ENCODE data around the gene YIPF4.
A peak's percentile ranks its signal among the peaks of the same experiment; 100 is the strongest.
"Not testable (repeated sequence)": the region's sequence is repeated elsewhere in the genome, so short reads cannot be mapped to it uniquely, and the experiment has no call there.

YIPF4 gene

DNA sequence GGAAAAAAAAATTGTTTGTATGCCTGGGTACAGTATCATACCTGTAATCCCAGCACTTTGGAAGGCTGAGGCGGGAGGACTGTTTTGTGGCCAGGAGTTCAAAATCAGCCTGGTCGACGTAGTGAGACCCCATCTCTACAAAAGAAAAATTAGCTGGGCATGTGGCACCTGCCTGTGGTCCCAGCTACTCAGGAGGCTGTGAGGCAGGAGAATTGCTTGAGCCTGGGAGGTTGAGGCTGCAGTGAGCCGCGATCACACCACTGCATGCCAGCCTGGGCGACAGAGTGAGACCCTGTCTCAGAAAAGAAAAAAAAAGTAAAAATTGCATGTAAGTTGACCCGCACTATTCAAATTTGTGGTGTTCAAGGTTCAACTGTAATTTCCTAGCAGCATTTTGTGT lies 32.9 kb downstream of the YIPF4 start:
- Histone ChIP-seq H3K9ac (ENCODE audit: insufficient read length) (no peak overlapping the region), H3K4me3 (no peak overlapping the region), H3K27ac (no peak overlapping the region), H3K36me3 (ENCODE audit: insufficient read depth, low read length) (peaks cover 10% of the 10 kb centered on the region), H3K9me3 (ENCODE audit: low read depth, low read length) (no peaks in the 10 kb centered on the region)
- no peak for DNase-seq (ENCODE audit: low read depth, low spot score)
- TF ChIP-seq FOXP2 (optimal IDR thresholded peaks at IDR 0.05; ENCODE audit: control extremely low read depth, extremely low read length, insufficient read depth) (no peak), EZH2 (IDR thresholded peaks at IDR 0.05) (no peak), POLR2AphosphoS5 (IDR thresholded peaks at IDR 0.05; ENCODE audit: borderline replicate concordance, low read depth, low read length) (no peak)

DNA sequence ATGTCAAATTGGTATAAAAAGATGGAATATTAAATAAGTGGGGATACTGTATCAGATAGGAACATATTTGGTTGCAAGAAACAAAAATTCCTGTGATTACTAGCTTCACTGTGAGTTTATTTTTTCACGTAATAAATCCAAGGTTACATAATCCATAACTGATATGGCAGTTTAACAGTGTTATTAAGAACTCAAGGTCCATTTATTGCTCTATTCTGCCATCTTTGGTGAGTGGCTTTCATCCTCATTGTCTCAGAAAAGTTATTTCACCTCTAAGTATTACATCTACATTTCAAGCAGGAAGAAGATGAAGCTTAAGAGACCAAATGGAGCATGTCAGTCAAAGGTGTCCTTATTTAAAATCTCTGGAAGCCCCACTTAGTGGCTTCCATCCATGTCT lies 37.2 kb downstream of the YIPF4 start:
- H3K9me3 ChIP-seq (ENCODE audit: low read depth, low read length), result no peaks in the 10 kb centered on the region
- no peaks in the 10 kb centered on the region for H3K36me3 ChIP-seq (ENCODE audit: insufficient read depth, low read length)
- TF ChIP-seq FOXP2 (optimal IDR thresholded peaks at IDR 0.05; ENCODE audit: control extremely low read depth, extremely low read length, insufficient read depth) (no peak), POLR2AphosphoS5 (IDR thresholded peaks at IDR 0.05; ENCODE audit: borderline replicate concordance, low read depth, low read length) (no peak), EZH2 (IDR thresholded peaks at IDR 0.05) (no peak)
- DNase-seq (ENCODE audit: low read depth, low spot score), result no peak
- no peak overlapping the region for H3K9ac ChIP-seq (ENCODE audit: insufficient read length)
- H3K4me3 ChIP-seq, result no peak overlapping the region
- H3K27ac ChIP-seq, result no peak overlapping the region

DNA sequence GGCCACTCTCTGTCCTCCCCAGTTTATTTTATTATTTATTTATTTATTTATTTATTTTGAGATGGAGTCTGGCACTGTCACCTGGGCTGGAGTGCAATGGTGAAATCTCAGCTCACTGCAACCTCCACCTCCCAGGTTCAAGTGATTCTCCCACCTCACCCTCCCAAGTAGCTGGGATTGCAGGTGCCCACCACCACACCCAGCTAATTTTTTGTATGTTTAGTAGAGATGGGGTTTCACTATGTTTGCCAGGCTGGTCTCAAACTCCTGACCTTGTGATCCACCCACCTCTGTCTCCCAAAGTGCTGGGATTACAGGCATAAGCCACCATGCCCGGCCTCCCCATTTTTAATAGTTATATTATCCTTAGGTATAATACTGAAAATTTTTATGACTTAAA lies 51.0 kb downstream of the YIPF4 start:
- DNase-seq (ENCODE audit: low read depth, low spot score); H3K9me3 ChIP-seq (ENCODE audit: low read depth, low read length); H3K27ac ChIP-seq; H3K4me3 ChIP-seq; H3K36me3 ChIP-seq (ENCODE audit: insufficient read depth, low read length); H3K9ac ChIP-seq (ENCODE audit: insufficient read length): not testable (repeated sequence)

DNA sequence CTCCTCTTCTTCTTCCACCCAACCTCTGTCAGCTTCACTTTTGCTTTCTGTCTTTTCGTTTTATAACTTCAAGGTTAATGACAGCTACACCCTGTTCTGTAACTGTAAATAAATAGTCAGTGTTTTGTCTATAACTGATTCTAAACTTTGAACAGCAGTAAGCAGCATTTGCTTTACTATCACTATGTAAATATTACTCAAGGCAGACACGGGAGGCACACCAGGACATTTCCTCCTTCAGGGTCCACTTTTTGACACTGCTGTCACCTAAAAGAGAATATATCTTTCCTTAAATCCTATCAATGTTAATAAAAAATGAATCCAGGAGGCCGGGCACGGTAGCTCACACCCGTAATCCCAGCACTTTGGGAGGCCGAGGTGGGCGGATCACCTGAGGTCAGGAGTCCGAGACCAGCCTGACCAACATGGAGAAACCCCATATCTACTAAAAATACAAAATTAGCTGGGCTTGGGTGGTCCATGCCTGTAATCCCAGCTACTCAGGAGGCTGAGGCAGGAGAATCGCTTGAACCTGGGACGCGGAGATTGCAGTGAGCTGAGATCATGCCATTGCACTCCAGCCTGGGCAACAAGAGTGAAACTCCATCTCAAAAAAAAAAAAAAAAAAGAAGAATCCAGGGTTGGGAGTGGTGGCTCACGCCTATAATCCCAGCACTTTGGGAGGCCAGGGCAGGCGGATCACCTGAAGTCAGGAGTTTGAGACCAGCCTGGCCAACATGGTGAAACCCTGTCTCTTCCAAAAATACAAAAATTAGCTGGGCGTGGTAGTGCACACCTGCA lies 51.7 kb downstream of the YIPF4 start:
- not testable (repeated sequence) for H3K9me3 ChIP-seq (ENCODE audit: low read depth, low read length); H3K36me3 ChIP-seq (ENCODE audit: insufficient read depth, low read length); DNase-seq (ENCODE audit: low read depth, low spot score); H3K4me3 ChIP-seq; H3K27ac ChIP-seq; H3K9ac ChIP-seq (ENCODE audit: insufficient read length)

DNA sequence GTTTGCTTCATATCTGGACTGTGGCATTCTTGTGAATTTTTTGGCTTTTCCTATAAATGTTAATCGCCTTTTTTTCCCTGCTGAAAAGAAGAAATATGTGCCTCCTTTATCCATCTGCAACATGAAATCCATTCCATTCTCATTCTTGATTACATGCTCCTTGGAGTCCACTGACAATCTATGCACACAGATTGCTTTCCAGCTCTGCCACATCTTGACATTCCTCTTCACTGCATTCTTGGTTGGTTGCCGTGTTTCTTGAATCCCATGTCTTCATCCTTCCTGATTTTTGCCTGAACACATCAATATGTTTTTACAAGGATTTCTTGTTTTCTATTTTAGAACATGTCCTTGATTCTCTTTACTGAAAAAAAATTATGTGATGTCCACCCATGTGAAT lies 52.4 kb downstream of the YIPF4 start:
- no peak for TF ChIP-seq FOXP2 (optimal IDR thresholded peaks at IDR 0.05; ENCODE audit: control extremely low read depth, extremely low read length, insufficient read depth)
- no peak for TF ChIP-seq POLR2AphosphoS5 (IDR thresholded peaks at IDR 0.05; ENCODE audit: borderline replicate concordance, low read depth, low read length)
- no peak for TF ChIP-seq EZH2 (IDR thresholded peaks at IDR 0.05)
- no peaks in the 10 kb centered on the region for H3K36me3 ChIP-seq (ENCODE audit: insufficient read depth, low read length)
- no peak overlapping the region for H3K9ac ChIP-seq (ENCODE audit: insufficient read length)

DNA sequence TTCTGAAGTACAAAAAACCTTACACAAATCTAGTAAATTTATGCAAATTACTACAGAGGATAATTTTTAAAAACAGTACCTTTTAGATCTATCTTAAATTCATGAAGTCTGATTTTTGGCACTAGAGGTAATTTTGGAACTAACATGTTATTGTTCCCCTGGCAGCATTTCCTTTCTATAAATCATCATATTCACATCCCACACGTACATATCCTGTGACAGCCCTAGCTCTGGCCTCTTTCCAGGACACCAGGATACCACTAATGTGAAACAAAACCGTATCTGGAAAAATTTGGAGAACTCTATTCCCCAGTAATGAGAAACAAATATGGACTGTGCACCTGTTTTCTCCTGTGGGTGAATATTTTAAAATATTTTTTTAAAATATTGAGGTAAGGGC lies 65.1 kb downstream of the YIPF4 start:
- Histone ChIP-seq H3K4me3 (no peak overlapping the region), H3K36me3 (ENCODE audit: insufficient read depth, low read length) (no peaks in the 10 kb centered on the region), H3K27ac (no peak overlapping the region), H3K9me3 (ENCODE audit: low read depth, low read length) (no peaks in the 10 kb centered on the region), H3K9ac (ENCODE audit: insufficient read length) (no peak overlapping the region)
- TF ChIP-seq POLR2AphosphoS5 (IDR thresholded peaks at IDR 0.05; ENCODE audit: borderline replicate concordance, low read depth, low read length) (no peak), FOXP2 (optimal IDR thresholded peaks at IDR 0.05; ENCODE audit: control extremely low read depth, extremely low read length, insufficient read depth) (no peak), EZH2 (IDR thresholded peaks at IDR 0.05) (no peak)
- no peak for DNase-seq (ENCODE audit: low read depth, low spot score)

More for the DNA sequence above, 52.4 kb downstream of the YIPF4 start:
- H3K27ac ChIP-seq, result no peak overlapping the region
- H3K9me3 ChIP-seq (ENCODE audit: low read depth, low read length), result no peaks in the 10 kb centered on the region
- no peak for DNase-seq (ENCODE audit: low read depth, low spot score)
- no peak overlapping the region for H3K4me3 ChIP-seq

DNA sequence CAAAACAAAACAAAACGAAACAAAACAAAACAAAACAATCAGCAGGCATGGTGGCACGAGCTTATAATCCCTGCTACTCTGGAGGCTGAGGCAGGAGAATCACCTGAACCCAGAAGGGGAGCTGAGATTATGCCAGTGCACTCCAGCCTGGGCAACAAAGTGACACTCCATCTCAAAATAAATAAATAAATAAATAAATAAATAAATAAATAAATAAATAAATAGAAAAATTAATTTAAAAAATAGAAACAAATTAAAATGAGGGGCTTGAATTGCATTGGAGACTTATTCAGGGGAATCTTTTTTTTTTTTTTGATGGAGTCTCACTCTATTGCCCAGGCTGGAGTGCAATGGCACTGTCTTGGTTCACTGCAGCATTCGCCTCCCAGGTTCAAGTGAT lies 73.1 kb downstream of the YIPF4 start:
- not testable (repeated sequence) for H3K27ac ChIP-seq; H3K9ac ChIP-seq (ENCODE audit: insufficient read length); H3K9me3 ChIP-seq (ENCODE audit: low read depth, low read length); H3K36me3 ChIP-seq (ENCODE audit: insufficient read depth, low read length); DNase-seq (ENCODE audit: low read depth, low spot score); H3K4me3 ChIP-seq

DNA sequence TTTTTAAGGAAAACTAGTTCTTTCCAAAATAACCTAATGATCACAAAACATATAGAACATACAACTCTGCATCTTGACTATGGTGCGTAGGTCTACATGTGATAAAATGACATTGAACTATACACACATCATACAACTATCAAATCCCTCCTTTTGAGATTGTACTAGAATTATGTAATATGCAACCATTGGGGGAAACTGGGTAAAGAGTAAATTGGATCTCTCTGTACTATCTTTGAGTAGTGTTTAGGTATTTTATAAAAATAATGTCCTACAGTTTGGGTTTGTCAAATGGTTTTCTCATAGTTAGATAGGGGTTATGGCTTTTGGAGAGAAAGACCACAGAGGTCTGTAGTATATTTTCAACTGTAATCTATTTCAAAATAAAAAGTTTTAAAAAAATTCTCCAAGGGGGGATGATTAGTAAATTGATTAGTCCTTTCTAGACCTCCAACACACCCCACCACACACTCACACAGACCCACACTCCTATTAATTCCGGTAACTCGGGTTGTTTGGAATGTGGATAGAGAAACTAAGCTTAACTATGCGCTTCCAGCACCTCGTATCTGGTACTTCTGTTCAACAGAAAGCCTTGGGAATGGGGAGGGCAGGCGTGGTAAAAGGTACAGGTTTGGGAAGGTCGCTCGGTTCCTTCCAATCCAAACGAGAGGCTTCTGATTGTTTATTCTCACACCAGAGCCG lies 78.4 kb downstream of the YIPF4 start:
- no peak for DNase-seq (ENCODE audit: low read depth, low spot score)
- Histone ChIP-seq H3K9me3 (ENCODE audit: low read depth, low read length) (no peaks in the 10 kb centered on the region), H3K4me3 (peak overlapping the region; percentile 99), H3K9ac (ENCODE audit: insufficient read length) (peak overlapping the region; percentile 89), H3K36me3 (ENCODE audit: insufficient read depth, low read length) (peaks cover 22% of the 10 kb centered on the region), H3K27ac (peak overlapping the region; percentile 71)
- no peak for TF ChIP-seq POLR2AphosphoS5 (IDR thresholded peaks at IDR 0.05; ENCODE audit: borderline replicate concordance, low read depth, low read length)
- TF ChIP-seq EZH2 (IDR thresholded peaks at IDR 0.05), result no peak
- TF ChIP-seq FOXP2 (optimal IDR thresholded peaks at IDR 0.05; ENCODE audit: control extremely low read depth, extremely low read length, insufficient read depth), result no peak

DNA sequence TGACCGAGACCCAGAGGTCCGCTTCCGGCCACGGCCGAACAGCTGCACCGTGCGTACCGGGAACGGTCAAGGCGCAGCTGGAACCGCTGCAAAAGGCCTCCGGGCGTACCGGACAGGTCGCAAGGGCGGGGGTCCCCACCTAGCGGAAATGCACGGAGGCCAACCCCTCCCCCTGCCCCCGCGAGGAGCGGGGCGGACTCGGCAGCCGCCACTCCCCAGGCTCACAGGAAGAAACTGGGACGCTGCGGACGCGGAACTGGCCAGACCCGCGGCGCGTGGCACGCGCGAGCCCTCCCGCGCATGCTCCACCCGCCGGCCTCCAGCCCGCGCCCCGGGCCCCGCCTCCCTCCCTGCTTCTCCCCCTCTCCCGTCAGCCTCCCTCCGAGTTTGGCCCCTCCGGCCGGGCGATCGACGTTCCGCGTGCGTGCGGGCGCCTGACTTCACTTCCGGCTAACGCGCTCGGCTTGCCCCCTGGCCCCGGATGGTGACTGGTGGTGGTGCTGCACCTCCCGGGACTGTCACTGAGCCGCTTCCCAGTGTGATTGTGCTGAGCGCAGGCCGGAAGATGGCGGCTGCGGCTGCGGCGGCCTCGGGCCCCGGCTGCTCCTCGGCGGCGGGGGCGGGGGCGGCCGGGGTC lies 79.1 kb downstream of the YIPF4 start, which contains the start of gene BIRC6:
TSS of gene BIRC6 (plus strand) at position 343 of the 637 bp plus-strand sequence. CDS start at position 482, 139 bp downstream.
- no peak for TF ChIP-seq EZH2 (IDR thresholded peaks at IDR 0.05)
- peak; percentile 28 for TF ChIP-seq FOXP2 (optimal IDR thresholded peaks at IDR 0.05; ENCODE audit: control extremely low read depth, extremely low read length, insufficient read depth)
- peak; percentile 91 for TF ChIP-seq POLR2AphosphoS5 (IDR thresholded peaks at IDR 0.05; ENCODE audit: borderline replicate concordance, low read depth, low read length)
- no peak for DNase-seq (ENCODE audit: low read depth, low spot score)
- Histone ChIP-seq H3K36me3 (ENCODE audit: insufficient read depth, low read length) (peaks cover 29% of the 10 kb centered on the region), H3K27ac (peak within 1 kb of the TSS; percentile 71), H3K9me3 (ENCODE audit: low read depth, low read length) (no peaks in the 10 kb centered on the region), H3K9ac (ENCODE audit: insufficient read length) (peak within 1 kb of the TSS; percentile 89), H3K4me3 (peak within 1 kb of the TSS; percentile 99)

All from SK-N-MC (cell line).